ENCODE data around the gene GPATCH2. TPM values are rescaled to one million over a fixed set of nuclear protein-coding genes. Genes with fewer than 3 reads are reported as not detected.
"Not testable (repeated sequence)": the region's sequence is repeated elsewhere in the genome, so short reads cannot be mapped to it uniquely, and the experiment has no call there.

GPATCH2 gene
- total RNA-seq, 1 donor from 2014 or later = 13.2 TPM

- DNase-seq (ENCODE audit: low spot score) = no peak
These were observed 104.3 kb downstream of the GPATCH2 start for GRCh38 chr1:217526636-217527035.

- DNase-seq (ENCODE audit: low spot score) = no peak
These were observed 105.0 kb downstream of the GPATCH2 start for GRCh38 chr1:217525773-217526490.

- DNase-seq (ENCODE audit: low spot score) = no peak
These were observed 105.9 kb downstream of the GPATCH2 start for GRCh38 chr1:217524787-217525520.

GRCh38 chr1:217523921-217524320, 107.0 kb downstream of the GPATCH2 start:
- not testable (repeated sequence) for DNase-seq (ENCODE audit: low spot score)

- no peak for DNase-seq (ENCODE audit: low spot score)
These were observed 108.6 kb downstream of the GPATCH2 start for GRCh38 chr1:217522277-217522676.

GRCh38 chr1:217521317-217521716, 109.6 kb downstream of the GPATCH2 start:
- DNase-seq (ENCODE audit: low spot score) = no peak

- DNase-seq (ENCODE audit: low spot score) = no peak
These were observed 124.0 kb downstream of the GPATCH2 start for GRCh38 chr1:217506878-217507277.

- no peak for DNase-seq (ENCODE audit: low spot score)
These were observed 132.7 kb downstream of the GPATCH2 start for GRCh38 chr1:217498209-217498608.

- no peak for DNase-seq (ENCODE audit: low spot score)
These were observed 135.6 kb downstream of the GPATCH2 start for GRCh38 chr1:217495249-217495648.

GRCh38 chr1:217494767-217495166, 136.1 kb downstream of the GPATCH2 start:
- DNase-seq (ENCODE audit: low spot score) = no peak

GRCh38 chr1:217493290-217493689, 137.6 kb downstream of the GPATCH2 start:
- no peak for DNase-seq (ENCODE audit: low spot score)

GRCh38 chr1:217484871-217485270, 146.0 kb downstream of the GPATCH2 start:
- no peak for DNase-seq (ENCODE audit: low spot score)

- no peak for DNase-seq (ENCODE audit: low spot score)
These were observed 148.4 kb downstream of the GPATCH2 start for GRCh38 chr1:217482356-217483102.

- DNase-seq (ENCODE audit: low spot score) = no peak
These were observed 152.4 kb downstream of the GPATCH2 start for GRCh38 chr1:217478450-217478849.

- DNase-seq (ENCODE audit: low spot score) = no peak
These were observed 158.0 kb downstream of the GPATCH2 start for GRCh38 chr1:217472915-217473314.

GRCh38 chr1:217471403-217471802, 159.5 kb downstream of the GPATCH2 start:
- DNase-seq (ENCODE audit: low spot score) = no peak

GRCh38 chr1:217469983-217470382, 160.9 kb downstream of the GPATCH2 start:
- DNase-seq (ENCODE audit: low spot score) = peak; percentile 40

- DNase-seq (ENCODE audit: low spot score) = no peak
These were observed 165.8 kb downstream of the GPATCH2 start for GRCh38 chr1:217465102-217465501.

- no peak for DNase-seq (ENCODE audit: low spot score)
These were observed 168.2 kb downstream of the GPATCH2 start for GRCh38 chr1:217462666-217463065.

GRCh38 chr1:217462159-217462558, 168.7 kb downstream of the GPATCH2 start:
- no peak for DNase-seq (ENCODE audit: low spot score)

GRCh38 chr1:217457016-217457415, 173.9 kb downstream of the GPATCH2 start:
- DNase-seq (ENCODE audit: low spot score) = no peak

- DNase-seq (ENCODE audit: low spot score) = no peak
These were observed 174.6 kb downstream of the GPATCH2 start for GRCh38 chr1:217456261-217456660.

- peak; percentile 44 for DNase-seq (ENCODE audit: low spot score)
These were observed 177.1 kb downstream of the GPATCH2 start for GRCh38 chr1:217453816-217454215.
